GM23338 (cell line): ENCODE measurements around the gene LPCAT4.

Experiments
- CREB1 ChIP-seq: fragments of 250-450 bp; sonication (Bioruptor Pico); IDR thresholded peaks from 2 replicates; pipeline ENCODE4 v1.5.0; 2020; ENCODE audit warnings: low read depth, mild to moderate bottlenecking, moderate library complexity
- CTCF ChIP-seq, 2 experiments: fragments of 200-600 bp in 1 of 2; sonication (generic) in 1 of 2; conservative IDR thresholded peaks; 2 replicates each; pipeline versions ENCODE4 v1.5.1 to v1.6.1; 2016 to 2017; ENCODE audit warnings: antibody characterized with exemption in 2 of 2, low read depth in 2 of 2, mild to moderate bottlenecking in 2 of 2, moderate library complexity in 1 of 2
- POLR2AphosphoS5 ChIP-seq: IDR thresholded peaks from 2 replicates; pipeline ENCODE4 v1.6.1; 2016; ENCODE audit warnings: antibody characterized with exemption, low read depth

DNA sequence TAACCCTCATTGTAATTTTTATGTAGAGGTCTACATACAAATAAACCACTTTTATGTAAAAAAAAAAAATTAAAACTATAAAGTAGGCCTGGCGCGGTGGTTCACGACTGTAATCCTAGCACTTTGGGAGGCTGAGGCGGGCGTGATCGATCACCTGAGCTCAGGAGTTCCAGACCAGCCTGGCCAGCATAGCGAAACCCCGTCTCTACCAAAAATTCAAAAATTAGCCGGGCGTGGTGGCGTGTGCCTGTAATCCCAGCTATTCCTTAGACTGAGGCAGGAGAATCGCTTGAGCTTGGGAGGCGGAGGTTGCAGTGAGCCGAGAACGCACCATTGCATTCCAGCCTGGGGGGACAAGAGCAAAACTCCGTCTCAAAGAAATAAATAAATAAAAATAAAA, 28.6 kb downstream of the LPCAT4 start:
- TF ChIP-seq CREB1 (CRISPR knock-in tag) = no peak
- TF ChIP-seq CTCF (conservative IDR thresholded peaks at IDR 0.05; ENCODE audit: low read depth in 2 of 2) = no peak
- TF ChIP-seq POLR2AphosphoS5 = no peak
